CD14-positive monocyte (primary cell): ENCODE measurements around the gene SBF1. TPM values are rescaled to one million over a fixed set of nuclear protein-coding genes. Genes with fewer than 3 reads are reported as not detected.
A peak's percentile ranks its signal among the peaks of the same experiment; 100 is the strongest.

Source experiments
- DNase-seq, 3 donors: peaks; one replicate each; pipeline ENCODE4 v3.0.0-alpha.2; 2011 to 2022
- H2AFZ ChIP-seq: 2 replicates; pipeline ENCODE4 v1.6.0; 2012; ENCODE audit warnings: mild to moderate bottlenecking, low read depth, low read length, inconsistent platforms; ENCODE audit not compliant: insufficient read depth, poor library complexity, severe bottlenecking
- H3K27ac ChIP-seq, 2 donors: 1 replicate in 1 of 2; 2 replicates in 1 of 2; pipeline ENCODE4 v1.5.1; 2012 to 2013; ENCODE audit warnings: low read length in 2 of 2, control low read depth in 1 of 2, inconsistent platforms in 1 of 2, low read depth in 1 of 2, mild to moderate bottlenecking in 1 of 2
- H3K27me3 ChIP-seq, 2 donors: one replicate each; pipeline versions ENCODE4 v1.6.0 to v1.6.1; 2011 to 2013; ENCODE audit warnings: low read length in 2 of 2; ENCODE audit not compliant: control insufficient read depth in 2 of 2, insufficient read depth in 2 of 2
- H3K36me3 ChIP-seq, 2 donors: replicated peaks in 1 of 2; 1 replicate in 1 of 2; 2 replicates in 1 of 2; pipeline versions ENCODE4 v1.5.1 to v1.6.1; 2012 to 2013; ENCODE audit warnings: low read length in 2 of 2, control low read depth in 1 of 2, inconsistent platforms in 1 of 2, mild to moderate bottlenecking in 1 of 2; ENCODE audit not compliant: insufficient read depth in 2 of 2, control insufficient read depth in 1 of 2
- H3K4me1 ChIP-seq, 2 donors: 1 replicate in 1 of 2; 2 replicates in 1 of 2; pipeline versions ENCODE4 v1.5.1 to v1.6.1; 2012 to 2013; ENCODE audit warnings: low read length in 2 of 2, control low read depth in 1 of 2, inconsistent platforms in 1 of 2, mild to moderate bottlenecking in 1 of 2, moderate library complexity in 1 of 2; ENCODE audit not compliant: insufficient read depth in 2 of 2, control insufficient read depth in 1 of 2
- H3K4me2 ChIP-seq: replicated peaks from 2 replicates; pipeline ENCODE3; 2012; ENCODE audit warnings: low read length, moderate library complexity, mild to moderate bottlenecking; ENCODE audit not compliant: poor library complexity, severe bottlenecking; ENCODE audit errors: extremely low read depth
- H3K4me3 ChIP-seq, 3 experiments: fragments of 200-600 bp in 1 of 3; sonication (generic) in 1 of 3; replicated peaks in 1 of 3; 1 replicate in 2 of 3; 2 replicates in 1 of 3; pipeline ENCODE4 v1.5.1; 2011 to 2013; ENCODE audit warnings: low read length in 3 of 3, mild to moderate bottlenecking in 3 of 3, control low read depth in 2 of 3, low read depth in 2 of 3, inconsistent platforms in 1 of 3, moderate library complexity in 1 of 3
- H3K79me2 ChIP-seq: 2 replicates; pipeline ENCODE4 v1.6.0; 2012; ENCODE audit warnings: mild to moderate bottlenecking, control low read depth, inconsistent platforms, low read length, moderate library complexity; ENCODE audit not compliant: insufficient read depth
- H3K9ac ChIP-seq: 2 replicates; pipeline ENCODE4 v1.6.0; 2017; ENCODE audit warnings: low read length, mild to moderate bottlenecking; ENCODE audit not compliant: insufficient read depth, poor library complexity, severe bottlenecking
- H3K9me3 ChIP-seq, 2 donors: replicated peaks in 1 of 2; 1 replicate in 1 of 2; 2 replicates in 1 of 2; pipeline versions ENCODE4 v1.5.1 to v1.6.1; 2012 to 2013; ENCODE audit warnings: low read length in 2 of 2, control low read depth in 1 of 2; ENCODE audit not compliant: control insufficient read depth in 1 of 2, insufficient read depth in 1 of 2
- H4K20me1 ChIP-seq: 2 replicates; pipeline ENCODE4 v1.6.0; 2012; ENCODE audit warnings: mild to moderate bottlenecking, low read length, control low read depth, moderate library complexity; ENCODE audit not compliant: insufficient read depth
- H3K27ac Mint-ChIP-seq, 7 donors: one replicate each; pipeline ENCODE4 v1.8.0; 2020; ENCODE audit warnings: mild to moderate bottlenecking in 7 of 7, mixed read lengths in 7 of 7, moderate library complexity in 6 of 7, inconsistent platforms in 2 of 7
- H3K27me3 Mint-ChIP-seq, 3 donors: one replicate each; pipeline ENCODE4 v1.8.0; 2021 to 2022; ENCODE audit warnings: low read depth in 3 of 3, mild to moderate bottlenecking in 3 of 3, mixed read lengths in 3 of 3, moderate library complexity in 3 of 3, inconsistent platforms in 1 of 3
- H3K36me3 Mint-ChIP-seq, 2 donors: one replicate each; pipeline ENCODE4 v1.8.0; 2020; ENCODE audit warnings: mixed read lengths in 2 of 2, inconsistent platforms in 1 of 2, mild to moderate bottlenecking in 1 of 2
- H3K4me1 Mint-ChIP-seq: one replicate; pipeline ENCODE4 v1.8.0; 2020; ENCODE audit warnings: mild to moderate bottlenecking, mixed read lengths
- H3K4me3 Mint-ChIP-seq, 2 donors: one replicate each; pipeline ENCODE4 v1.8.0; 2020; ENCODE audit warnings: mild to moderate bottlenecking in 2 of 2, mixed read lengths in 2 of 2, moderate library complexity in 1 of 2
- H3K9me3 Mint-ChIP-seq, 7 donors: one replicate each; pipeline ENCODE4 v1.8.0; 2020 to 2022; ENCODE audit warnings: mixed read lengths in 7 of 7, mild to moderate bottlenecking in 6 of 7, moderate library complexity in 6 of 7, inconsistent platforms in 2 of 7
- WGBS: methylation state at CpG from one replicate; pipeline ENCODE4 v1.1.5; 2013; ENCODE audit warnings: missing lambda C conversion rate; ENCODE audit not compliant: insufficient coverage; 5-methylcytosine and 5-hydroxymethylcytosine counted together
- intact Hi-C, 2 donors: fragments of 100-400 bp; cut with micrococcal nuclease; formaldehyde crosslinking; loops; one replicate each; pipeline versions ENCODE4 v1.15.0 to v1.15.1; 2023
- polyA plus RNA-seq, 3 donors: library from polyadenylated mRNA; depleted of rRNA in 1 of 3; unstranded in 2 of 3; stranded (reverse) in 1 of 3; fragments of 300-500 nt in 2 of 3; fragments of >200 nt in 1 of 3; fragmentation: Illumina TruSeq in 2 of 3; gene quantifications; 1 replicate in 2 of 3; 2 replicates in 1 of 3; pipeline ENCODE4 v1.2.3, GENCODE V29; 2012 to 2021
- TF ChIP-seq, protein P1 (sequence below): fragments of 200-600 bp; IDR thresholded peaks from one replicate; pipeline ENCODE4 v1.8.0; 2022; ENCODE audit warnings: antibody characterized with exemption, mild to moderate bottlenecking

Gene SBF1
- polyA plus RNA-seq, 3 donors = 4.0 to 45.9 (median 6.2) TPM

DNA sequence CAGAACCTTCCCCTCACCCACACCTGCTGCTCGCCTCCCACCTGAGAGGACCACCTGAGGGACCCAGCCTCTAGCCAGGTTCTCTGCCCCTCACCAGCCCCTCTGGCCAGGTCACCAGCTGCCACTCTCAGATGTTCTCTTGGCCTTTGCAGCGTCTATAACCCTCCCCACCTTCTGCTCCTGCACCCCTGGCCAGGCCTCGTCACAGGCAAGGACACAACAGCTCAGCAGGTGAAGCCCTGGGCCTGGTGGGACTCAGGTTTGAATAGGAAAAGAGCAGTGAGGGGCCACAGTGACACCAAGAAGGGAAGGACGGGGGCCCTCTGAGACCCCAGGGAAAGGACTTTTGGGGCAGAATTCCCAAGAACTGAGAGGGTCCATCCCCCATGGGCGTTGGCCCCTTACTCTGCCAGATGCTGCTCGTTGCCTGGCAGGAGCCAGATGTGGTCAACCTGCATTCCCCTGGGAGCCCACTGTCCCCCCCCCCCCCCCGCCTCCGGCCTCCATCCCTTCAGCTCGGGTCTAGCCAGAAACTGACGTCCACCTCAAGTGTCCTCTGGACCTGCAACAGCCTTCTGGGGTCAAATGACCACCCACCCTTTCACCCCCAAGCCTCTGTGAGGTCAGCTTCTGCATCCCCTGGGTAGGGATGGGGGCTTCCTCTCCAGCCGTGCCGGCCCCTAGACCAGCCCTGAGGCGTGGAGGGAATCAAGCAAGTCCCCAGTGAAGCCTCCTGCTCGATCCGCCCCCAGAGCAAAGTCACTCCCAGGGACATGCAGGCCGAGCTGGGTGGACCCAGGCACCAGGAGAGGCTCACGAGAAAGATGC, 28.7 kb downstream of the SBF1 start:
- intact Hi-C loops = no loop called here
- H3K4me2 ChIP-seq = no peak overlapping the region
- peaks cover 69 to 84% of the 10 kb centered on the region in 2 donors for H3K36me3 ChIP-seq
- no peaks in the 10 kb centered on the region for H3K79me2 ChIP-seq
- H3K4me1 ChIP-seq = no peaks in the 10 kb centered on the region
- Mint-ChIP-seq H3K4me1 (peaks cover 5% of the 10 kb centered on the region), H3K27ac (no peak overlapping the region), H3K36me3 (peaks cover 48 to 70% of the 10 kb centered on the region in 2 donors), H3K9me3 (no peaks in the 10 kb centered on the region), H3K4me3 (no peak overlapping the region), H3K27me3 (peaks cover 0 to 3% (median 0%) of the 10 kb centered on the region in 3 donors)
- WGBS = 96% methylated on average over 11 of the region's 17 CpGs
- no peak for DNase-seq
- H3K9me3 ChIP-seq = no peaks in the 10 kb centered on the region
- no peak overlapping the region for H2AFZ ChIP-seq
- H3K27me3 ChIP-seq = no peaks in the 10 kb centered on the region
- H3K27ac ChIP-seq = no peak overlapping the region
- TF ChIP-seq, protein P1, sequence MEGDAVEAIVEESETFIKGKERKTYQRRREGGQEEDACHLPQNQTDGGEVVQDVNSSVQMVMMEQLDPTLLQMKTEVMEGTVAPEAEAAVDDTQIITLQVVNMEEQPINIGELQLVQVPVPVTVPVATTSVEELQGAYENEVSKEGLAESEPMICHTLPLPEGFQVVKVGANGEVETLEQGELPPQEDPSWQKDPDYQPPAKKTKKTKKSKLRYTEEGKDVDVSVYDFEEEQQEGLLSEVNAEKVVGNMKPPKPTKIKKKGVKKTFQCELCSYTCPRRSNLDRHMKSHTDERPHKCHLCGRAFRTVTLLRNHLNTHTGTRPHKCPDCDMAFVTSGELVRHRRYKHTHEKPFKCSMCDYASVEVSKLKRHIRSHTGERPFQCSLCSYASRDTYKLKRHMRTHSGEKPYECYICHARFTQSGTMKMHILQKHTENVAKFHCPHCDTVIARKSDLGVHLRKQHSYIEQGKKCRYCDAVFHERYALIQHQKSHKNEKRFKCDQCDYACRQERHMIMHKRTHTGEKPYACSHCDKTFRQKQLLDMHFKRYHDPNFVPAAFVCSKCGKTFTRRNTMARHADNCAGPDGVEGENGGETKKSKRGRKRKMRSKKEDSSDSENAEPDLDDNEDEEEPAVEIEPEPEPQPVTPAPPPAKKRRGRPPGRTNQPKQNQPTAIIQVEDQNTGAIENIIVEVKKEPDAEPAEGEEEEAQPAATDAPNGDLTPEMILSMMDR = no peak
- H3K9ac ChIP-seq = no peak overlapping the region
- peaks cover 55% of the 10 kb centered on the region for H4K20me1 ChIP-seq
- H3K4me3 ChIP-seq = no peak overlapping the region

DNA sequence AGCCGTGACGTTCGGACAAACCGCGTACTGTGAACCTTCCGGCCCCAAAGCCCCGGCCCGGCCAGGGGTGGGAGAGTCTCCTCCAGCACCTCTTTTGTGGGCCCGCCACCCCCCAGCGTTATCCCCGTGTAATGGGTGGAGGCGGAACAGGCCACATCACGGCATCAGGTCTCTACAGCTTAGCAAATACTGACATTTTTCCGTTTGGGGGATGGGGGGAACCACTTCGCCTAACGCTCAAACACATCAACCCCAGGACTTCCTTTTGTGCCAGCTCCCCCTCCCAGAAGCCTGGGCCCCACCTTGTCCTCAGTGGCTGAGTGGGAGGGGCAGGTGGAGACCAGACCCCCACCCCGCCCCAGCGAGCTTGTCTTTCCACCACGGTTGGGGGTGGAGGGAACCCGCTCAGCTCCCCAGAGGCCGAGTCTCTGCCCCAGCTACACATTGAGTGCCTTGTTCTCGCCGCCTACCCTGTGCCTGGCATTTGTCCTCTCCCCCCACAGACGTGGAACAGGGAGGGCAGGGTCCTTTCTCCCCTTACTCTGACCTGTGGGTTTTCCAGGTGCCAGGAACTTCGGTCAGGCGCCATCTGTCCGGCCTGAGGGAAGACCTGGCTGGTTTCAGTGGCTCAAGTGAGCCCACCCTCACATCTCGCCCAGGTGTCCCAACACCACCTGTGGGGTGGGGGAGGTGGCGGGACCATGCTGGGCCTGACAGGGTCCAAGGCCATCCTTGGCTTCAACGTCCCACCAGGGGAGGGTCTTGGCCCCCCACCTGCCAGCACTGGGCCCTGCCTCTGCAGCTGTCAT, 29.6 kb downstream of the SBF1 start:
- H3K4me3 ChIP-seq = no peak overlapping the region
- H4K20me1 ChIP-seq = peaks cover 55% of the 10 kb centered on the region
- 64% methylated on average over 14 of the region's 30 CpGs for WGBS
- TF ChIP-seq, protein P1 = no peak
- DNase-seq = no peak
- H3K36me3 ChIP-seq = peaks cover 67 to 87% of the 10 kb centered on the region in 2 donors
- no peak overlapping the region for H2AFZ ChIP-seq
- intact Hi-C loops = no loop called here
- no peaks in the 10 kb centered on the region for H3K79me2 ChIP-seq
- Mint-ChIP-seq H3K9me3 (no peaks in the 10 kb centered on the region), H3K27ac (peak overlapping the region in 4 of 7 donors; percentile 8 to 50 (median 42)), H3K27me3 (peaks cover 0 to 3% (median 0%) of the 10 kb centered on the region in 3 donors), H3K4me3 (no peak overlapping the region), H3K36me3 (peaks cover 43 to 70% of the 10 kb centered on the region in 2 donors), H3K4me1 (peaks cover 5% of the 10 kb centered on the region)
- H3K27ac ChIP-seq = no peak overlapping the region
- no peaks in the 10 kb centered on the region for H3K27me3 ChIP-seq
- H3K4me2 ChIP-seq = no peak overlapping the region
- no peaks in the 10 kb centered on the region for H3K4me1 ChIP-seq
- no peaks in the 10 kb centered on the region for H3K9me3 ChIP-seq
- H3K9ac ChIP-seq = no peak overlapping the region
